RCC 7860 (cell line): ENCODE measurements around the gene FJX1.

Source experiments
- DNase-seq: peaks from one replicate; pipeline ENCODE4 v3.0.0-alpha.2; 2015; ENCODE audit warnings: low spot score
- FAIRE-seq: peaks from 2 replicates; lab custom pipeline; 2012; peaks lifted over from hg19 to GRCh38; lab: Jason Lieb, UNC

The FJX1 gene

DNA sequence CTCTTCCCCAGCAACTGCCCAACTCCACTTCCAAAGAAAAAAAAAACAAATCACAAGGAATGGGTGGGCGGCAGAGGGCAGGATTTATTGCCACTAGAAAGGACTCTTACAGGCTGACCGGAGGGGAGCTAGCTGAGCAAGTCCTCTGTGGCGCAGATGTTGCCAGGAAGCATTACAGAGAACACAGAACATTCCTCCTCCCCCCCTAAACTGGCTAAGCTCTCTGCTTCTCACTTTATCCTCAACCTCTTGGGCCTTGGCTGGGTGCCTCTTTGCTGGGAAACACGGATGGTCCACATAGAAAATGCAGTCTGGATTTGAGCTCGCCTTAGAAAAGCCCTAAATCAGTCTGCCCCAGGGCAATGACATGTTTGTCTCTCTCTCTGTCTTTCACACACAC is 12.6 kb upstream of the FJX1 start:
- no peak for FAIRE-seq
- DNase-seq: no peak

DNA sequence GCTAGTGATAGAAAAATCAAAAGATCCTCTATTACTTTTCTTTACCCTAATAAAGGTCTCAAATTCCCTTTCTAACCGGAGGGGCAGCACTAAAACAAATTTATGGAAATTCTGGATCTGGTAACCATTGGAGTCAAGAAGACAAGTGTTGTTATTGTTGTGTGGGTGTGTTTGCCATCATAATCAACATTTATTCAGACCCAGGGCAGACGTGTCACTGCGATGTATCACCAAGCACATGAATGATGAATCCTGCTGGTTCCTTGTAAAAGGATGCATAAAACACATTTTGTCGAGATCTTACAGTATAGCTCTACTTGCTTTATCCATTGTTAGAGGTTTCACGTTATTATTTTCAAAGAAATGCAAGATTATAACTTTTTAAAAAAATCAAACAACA is 12.1 kb upstream of the FJX1 start:
- DNase-seq (no peak), FAIRE-seq (no peak)

DNA sequence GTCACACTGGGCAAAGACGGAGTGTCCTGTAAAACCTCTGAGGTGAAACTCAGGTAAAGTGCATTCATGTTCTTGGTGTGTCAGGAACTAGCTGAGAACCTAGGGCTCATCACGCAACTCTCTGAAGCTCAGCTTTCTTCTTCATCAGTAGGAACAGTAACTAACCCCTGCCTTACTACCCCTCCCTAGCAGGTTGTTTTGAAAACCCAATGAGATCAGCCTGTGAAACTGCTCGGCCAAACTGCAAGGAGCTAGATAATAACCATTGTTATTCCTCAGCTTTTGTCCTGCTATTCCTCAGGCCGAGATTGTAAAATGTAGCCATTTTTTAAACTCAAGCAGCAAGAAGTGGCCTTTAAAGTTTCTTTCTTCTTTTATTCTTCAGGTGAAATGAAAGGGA is 9.8 kb upstream of the FJX1 start:
- FAIRE-seq (no peak), DNase-seq (no peak)

DNA sequence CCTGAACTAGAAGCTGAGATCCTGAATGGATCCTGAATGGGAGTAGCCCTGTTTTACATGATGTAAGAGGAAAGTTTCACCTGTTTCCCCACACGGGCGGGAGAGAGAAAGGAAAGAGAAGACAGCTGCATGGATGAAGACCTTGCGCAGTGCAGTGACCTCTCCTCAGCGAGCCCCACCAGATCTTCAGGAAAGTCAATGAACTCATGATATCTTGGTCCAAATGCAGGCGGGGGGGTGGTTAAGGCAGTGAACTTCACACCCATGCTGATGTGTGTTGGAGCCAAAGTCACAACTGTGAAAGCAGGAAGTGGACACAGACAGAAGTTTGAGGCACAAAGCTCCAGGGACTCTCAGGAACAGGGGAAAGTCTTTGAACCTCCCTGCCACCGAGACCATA is 8.6 kb upstream of the FJX1 start:
- DNase-seq (no peak), FAIRE-seq (no peak)

DNA sequence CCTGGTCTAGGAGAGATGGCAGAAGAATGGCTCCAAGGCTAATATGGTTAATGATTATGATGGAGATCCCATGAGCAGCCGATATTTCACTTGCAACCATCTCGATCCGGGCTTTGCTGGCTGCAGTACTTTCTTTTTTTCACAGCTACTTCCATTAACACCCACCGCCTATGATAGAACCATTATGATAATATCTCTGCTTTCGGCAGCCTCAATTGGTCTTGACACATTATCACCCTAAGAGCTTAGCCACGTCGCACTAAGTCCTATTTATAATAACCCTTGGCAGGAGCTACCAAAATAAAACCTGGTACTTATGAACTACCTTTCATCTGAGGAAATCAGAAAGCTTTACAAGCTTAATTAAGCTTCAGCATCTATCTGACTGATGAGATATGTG is 7.6 kb upstream of the FJX1 start:
- DNase-seq: no peak
- FAIRE-seq: no peak

DNA sequence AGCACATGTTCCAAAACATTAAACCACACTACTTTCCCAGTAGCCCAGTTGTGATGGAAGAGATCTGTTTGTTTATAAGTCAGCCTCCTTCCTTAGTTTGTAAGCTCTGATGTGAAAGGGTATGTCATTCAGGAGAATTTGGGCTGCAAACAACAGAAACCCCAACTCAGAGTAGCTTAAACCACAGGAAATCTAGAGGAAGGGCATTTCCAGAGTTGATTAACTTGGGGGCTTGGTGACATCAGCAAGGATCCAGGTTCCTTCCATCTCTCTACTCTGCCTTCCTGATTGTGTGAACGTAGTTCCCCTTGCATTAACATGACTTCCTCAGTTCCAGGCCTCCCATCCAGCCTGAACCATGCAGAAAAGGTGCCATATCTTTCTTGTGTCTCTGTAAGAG is 6.5 kb upstream of the FJX1 start:
- no peak for FAIRE-seq
- DNase-seq: no peak

DNA sequence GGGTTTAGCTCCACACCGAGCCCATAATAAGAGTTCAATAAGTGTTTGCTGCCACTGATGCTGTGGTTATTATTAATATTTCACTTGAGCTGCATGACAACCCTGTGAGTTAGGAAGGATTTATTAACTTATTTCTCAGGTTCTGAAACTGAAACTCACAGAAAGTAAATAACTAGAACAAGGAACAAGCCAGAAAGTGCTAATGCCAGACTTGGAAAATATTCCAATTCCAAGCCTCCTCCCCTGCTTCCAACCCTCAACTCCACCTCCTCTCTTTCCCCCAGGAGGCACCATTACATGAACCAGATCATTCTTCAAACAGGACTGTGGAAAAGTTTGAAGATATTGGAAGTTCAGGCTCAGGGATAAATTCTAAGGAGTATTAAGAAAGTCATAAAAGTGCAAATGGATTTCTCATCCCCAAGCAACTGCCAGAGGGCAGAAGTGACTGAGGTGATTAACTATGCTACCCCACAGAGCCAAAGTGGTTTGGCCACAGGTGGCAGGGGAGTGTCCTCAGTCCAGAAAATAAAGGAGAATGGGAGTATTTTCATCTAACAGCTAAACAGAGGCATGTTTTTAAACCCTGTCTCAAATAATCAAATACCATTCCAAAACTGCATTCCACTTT is 3.2 kb upstream of the FJX1 start:
- FAIRE-seq (no peak), DNase-seq (no peak)

DNA sequence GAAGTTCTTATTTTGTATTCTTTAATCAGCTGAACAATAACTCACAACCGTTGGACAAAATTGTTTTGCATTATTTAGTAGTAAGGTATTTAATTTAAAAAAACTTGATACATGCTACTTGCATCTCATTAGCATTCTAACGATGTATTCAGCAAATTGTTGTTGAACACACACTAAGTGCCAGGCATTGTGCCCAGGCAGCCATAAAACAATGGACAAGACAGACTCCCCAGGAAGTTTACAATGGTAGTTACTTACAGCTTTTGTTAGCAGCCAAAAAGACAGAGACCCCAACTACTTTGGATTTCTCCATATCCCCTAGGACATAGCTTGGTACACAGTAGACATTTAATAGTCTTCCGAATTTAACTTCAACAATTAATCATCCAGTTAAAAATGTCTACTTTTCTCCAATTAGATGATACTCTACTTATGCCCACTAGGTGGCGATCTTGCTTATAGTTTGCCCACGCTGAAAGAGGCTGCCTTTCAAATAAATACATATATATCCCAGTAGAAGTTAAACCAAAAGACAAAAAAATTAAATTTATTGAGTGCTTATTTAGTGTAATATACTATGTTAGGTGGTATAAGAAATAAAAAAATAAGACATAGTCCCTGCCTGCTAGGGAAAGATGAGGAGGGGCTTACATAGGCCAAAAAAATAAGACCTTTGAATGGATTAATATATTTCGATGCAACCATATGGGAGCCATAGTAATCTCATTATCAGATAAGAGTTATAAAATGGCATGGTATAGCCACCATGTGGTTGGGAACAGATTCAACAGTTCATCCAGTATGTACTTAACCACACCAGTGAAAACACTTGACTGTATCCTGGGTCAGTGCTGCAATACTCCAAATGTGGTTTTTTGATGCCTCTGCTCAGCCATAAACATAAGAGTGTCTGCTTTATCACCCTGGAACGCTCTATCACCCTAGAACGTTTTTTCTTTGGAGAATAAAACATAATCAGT is 2.0 kb upstream of the FJX1 start:
- FAIRE-seq: peak; percentile 82
- DNase-seq: peak; percentile 60

DNA sequence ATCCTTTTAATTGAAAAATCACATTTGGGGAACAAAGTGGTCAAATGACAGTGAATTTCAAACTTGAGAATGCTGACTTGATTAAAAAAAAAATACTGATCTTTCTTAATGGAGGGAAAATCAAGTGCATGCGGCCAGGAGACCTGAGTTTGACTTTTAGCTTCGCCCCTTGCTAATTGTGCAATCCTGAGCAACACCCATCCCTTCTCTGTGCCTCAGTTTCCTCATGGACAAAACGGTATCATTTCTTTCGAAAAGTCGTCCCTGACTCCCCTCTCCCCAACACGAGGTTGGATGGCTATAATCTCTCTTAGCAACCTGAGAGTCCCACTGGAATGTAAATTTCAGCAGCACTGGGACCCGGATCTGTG is 959 bp upstream of the FJX1 start:
- FAIRE-seq (no peak), DNase-seq (no peak)

DNA sequence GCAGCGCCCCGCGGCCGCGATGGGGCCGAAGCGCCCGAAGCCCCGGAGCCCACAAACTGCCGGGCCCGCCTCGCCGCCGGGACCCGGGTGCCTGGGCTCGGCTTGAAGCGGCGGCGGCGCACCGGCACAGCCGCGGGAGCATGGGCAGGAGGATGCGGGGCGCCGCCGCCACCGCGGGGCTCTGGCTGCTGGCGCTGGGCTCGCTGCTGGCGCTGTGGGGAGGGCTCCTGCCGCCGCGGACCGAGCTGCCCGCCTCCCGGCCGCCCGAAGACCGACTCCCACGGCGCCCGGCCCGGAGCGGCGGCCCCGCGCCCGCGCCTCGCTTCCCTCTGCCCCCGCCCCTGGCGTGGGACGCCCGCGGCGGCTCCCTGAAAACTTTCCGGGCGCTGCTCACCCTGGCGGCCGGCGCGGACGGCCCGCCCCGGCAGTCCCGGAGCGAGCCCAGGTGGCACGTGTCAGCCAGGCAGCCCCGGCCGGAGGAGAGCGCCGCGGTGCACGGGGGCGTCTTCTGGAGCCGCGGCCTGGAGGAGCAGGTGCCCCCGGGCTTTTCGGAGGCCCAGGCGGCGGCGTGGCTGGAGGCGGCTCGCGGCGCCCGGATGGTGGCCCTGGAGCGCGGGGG is 346 bp downstream of the FJX1 start:
- FAIRE-seq (no peak), DNase-seq (no peak)

DNA sequence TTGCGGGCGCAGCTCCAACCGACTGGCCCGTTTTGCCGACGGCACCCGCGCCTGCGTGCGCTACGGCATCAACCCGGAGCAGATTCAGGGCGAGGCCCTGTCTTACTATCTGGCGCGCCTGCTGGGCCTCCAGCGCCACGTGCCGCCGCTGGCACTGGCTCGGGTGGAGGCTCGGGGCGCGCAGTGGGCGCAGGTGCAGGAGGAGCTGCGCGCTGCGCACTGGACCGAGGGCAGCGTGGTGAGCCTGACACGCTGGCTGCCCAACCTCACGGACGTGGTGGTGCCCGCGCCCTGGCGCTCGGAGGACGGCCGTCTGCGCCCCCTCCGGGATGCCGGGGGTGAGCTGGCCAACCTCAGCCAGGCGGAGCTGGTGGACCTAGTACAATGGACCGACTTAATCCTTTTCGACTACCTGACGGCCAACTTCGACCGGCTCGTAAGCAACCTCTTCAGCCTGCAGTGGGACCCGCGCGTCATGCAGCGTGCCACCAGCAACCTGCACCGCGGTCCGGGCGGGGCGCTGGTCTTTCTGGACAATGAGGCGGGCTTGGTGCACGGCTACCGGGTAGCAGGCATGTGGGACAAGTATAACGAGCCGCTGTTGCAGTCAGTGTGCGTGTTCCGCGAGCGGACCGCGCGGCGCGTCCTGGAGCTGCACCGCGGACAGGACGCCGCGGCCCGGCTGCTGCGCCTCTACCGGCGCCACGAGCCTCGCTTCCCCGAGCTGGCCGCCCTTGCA is 1.0 kb downstream of the FJX1 start:
- peak; percentile 36 for DNase-seq
- FAIRE-seq: no peak

DNA sequence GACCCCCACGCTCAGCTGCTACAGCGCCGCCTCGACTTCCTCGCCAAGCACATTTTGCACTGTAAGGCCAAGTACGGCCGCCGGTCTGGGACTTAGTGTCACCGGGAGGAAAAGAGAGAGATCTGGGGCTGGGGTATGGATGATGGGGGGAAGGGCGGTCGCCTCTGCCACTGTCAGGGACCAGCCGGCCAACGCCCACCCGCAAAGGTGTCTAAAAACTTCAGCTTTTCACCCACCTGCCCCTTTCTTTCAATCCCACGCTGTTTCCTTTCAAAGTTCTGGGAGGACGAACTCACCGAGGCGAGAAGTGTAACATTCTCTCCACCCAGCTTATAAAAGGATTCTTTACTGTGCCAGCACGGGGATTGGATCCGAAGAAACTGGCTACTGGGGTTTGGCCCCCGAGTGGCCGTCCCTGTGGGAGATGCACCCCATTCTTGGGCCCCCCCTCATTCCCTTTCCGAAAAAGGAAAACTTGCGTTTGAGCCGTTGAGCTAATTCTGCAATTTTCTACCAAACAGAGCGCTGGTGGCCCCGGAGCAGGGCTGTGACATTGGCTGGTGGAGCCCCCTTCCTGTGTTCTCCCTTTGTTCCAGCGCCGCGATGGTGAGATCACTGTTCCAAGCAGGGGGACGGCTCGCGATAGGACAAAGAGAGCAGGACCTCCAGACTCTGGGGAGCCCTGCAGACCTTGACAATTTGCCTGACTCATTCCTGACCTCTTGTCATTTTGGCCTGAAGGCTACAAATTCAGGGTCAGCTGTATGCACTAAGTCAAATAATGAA is 1.8 kb downstream of the FJX1 start:
- DNase-seq (peak; percentile 71), FAIRE-seq (no peak)

DNA sequence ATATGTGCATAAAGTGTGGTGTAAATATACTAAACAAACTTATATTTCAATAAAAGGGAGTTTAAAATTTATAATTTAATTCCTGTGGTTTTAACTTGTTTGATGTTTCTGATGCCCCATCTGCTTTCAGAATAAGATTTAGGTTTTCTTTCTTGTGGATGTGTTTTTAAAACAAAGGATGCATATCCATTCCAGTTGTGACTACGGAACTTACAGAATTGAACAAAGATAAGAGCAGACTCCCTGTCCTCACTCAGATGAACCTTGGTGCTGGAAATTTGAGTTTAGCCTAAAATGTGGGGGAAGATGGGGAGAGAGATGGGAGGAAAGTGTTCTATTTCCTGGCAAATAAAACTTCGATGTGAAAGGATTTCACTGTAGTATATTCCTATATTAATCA is 2.5 kb downstream of the FJX1 start:
- no peak for FAIRE-seq

DNA sequence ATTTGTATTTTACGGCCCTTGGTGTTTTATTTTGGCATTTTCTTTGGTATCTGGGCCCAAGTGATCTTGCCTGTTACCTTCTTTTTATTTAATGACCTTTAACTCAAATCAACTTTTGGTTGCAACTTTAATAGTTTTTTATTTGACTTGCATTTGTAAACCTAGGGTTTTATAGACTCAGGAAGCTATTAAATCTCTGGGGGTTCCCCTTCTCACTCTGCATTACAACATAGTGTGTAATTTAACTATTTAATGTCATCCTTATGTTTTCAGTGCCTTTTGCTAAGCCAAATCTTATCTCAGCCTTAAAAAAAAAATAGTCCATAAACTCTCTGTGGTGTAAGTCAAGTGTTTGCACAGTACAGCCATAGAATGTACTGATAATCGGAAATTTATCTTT is 3.4 kb downstream of the FJX1 start:
- DNase-seq (no peak), FAIRE-seq (no peak)

More for the DNA sequence above, 2.5 kb downstream of the FJX1 start:
- DNase-seq: no peak

DNA sequence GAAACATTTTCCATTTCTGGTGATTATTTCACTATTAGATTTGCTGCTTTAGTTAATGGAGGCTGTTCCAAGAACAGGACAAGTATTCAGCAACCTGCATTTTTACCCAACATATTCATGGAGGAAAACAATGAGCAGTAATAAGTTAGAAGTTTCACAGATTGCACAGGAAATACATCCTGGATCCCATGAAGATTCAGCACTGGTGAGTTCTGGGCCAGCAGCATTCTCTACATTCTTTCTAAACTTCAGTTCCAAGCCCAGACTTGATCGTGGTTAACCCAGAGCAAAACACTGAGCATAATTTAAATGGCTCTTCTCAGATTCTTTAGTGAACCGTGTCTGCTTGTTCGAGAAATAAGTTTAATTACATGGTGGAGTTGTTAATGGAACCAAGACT is 3.8 kb downstream of the FJX1 start:
- DNase-seq (peak; percentile 65), FAIRE-seq (peak; percentile 83)

DNA sequence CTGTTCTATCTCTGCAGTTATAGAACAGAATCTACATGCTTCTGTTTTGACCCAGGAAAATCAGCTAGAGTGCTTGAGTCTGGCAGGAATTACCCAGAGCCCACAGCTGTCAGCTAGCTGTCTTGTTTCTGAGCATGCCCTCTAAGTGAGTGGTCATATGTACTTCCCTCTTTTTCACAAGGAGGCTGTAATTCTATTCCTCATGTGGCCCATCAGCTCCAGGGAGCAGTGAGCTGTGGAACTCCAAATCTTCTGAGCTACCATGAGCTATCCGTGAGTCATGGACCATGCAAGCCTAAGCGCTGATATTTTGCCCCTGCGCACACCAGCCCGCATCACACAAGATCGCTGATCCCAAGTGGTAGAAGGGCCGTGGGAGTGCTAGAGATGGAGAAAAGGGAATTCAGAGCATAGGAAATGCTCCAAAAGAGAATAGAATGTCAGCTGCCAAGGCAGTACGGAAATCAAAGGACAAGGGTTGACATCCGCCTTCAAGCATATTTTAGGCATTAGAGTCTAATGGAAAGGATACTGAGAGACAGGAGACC is 5.4 kb downstream of the FJX1 start:
- peak; percentile 94 for DNase-seq
- FAIRE-seq: peak; percentile 94

DNA sequence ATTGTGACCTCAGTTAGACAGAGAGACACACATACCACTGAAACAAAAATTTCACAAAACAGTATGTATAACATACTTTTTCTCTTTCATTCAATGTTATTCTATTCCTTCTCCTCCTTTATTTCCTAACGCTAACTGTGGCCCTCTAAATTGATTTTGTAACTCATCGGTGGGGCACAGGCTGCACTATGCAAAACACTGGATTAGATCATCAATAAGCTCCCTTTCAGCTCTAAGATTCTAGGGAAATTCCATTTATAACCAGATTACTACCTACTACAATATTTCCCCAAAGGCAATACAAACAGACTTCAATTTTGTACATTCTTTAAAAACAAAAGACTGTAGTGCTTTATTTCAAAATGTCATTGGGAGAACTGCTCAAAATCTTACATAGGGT is 6.1 kb downstream of the FJX1 start:
- DNase-seq (no peak), FAIRE-seq (no peak)

DNA sequence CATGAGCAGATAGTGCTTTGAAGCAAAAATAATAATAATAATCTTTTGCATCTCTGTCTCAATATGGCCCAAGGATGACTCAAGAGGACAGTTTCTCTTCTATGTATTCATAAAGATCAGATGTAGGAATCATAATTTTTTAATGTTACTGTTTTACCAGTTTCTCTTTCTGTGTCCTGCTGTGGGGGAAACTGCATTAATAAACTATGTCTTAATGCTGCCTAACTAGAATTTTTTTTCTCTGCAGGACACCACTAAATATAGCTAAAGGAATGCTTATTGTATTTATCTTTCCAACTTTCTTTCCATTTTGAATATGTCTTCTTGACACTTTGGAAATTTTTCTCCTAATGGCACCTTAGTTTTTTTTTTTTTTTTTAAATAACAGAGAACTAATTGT is 6.5 kb downstream of the FJX1 start:
- no peak for DNase-seq
- FAIRE-seq: no peak

DNA sequence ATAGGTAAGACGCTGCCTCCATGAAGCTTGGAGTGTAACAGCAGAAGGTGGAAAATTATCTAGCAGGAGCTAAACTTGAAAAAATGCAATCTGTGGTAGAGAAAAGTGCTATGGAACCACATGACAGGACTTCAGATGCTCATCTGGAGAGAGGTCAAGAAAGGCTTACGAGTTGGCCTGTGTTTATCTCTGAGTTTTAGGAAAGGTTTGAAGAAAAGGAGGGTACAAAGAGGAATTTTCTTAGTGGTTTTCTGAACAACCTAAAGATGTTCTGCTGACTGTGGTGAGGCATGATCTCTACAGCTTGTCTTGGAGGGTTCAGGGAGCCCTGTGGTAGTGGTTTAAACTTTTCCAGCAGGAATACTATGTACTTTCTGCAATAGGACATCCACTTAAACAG is 8.2 kb downstream of the FJX1 start:
- DNase-seq (no peak), FAIRE-seq (no peak)

DNA sequence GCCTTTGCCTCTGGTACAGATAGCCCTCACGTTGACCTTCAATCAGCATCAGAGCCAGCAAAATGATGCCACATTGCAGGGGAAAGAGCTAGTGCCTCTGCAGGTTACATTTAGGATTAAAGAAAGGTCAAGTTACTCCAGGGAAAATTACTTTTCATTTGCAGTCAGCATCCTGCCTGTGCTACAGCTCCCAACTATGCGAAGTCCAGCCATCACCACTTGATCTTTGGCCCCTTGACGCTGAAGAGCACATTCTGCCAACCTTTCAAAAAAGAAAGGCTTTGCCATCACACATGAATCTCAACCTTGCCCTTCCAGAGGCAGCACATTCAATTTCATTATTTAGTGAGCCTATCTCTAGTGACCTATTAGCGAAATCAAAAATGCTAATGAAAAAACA is 11.3 kb downstream of the FJX1 start:
- FAIRE-seq: no peak
- DNase-seq: no peak
